Activated effector memory CD4-positive, alpha-beta T cell treated with Interleukin-2 at 50 U/mL for 16 hours (primary cell): ENCODE measurements around the gene ASF1A.
A peak's percentile ranks its signal among the peaks of the same experiment; 100 is the strongest.

Experiments
- DNase-seq: peaks from one replicate; pipeline ENCODE4 v3.0.0-alpha.2; 2020

ASF1A gene

GRCh38 chr6:118917546-118918328 lies 23.8 kb downstream of the ASF1A start:
- DNase-seq, result no peak

- no peak for DNase-seq
Observed at GRCh38 chr6:118918329-118918725, 24.4 kb downstream of the ASF1A start.

DNA sequence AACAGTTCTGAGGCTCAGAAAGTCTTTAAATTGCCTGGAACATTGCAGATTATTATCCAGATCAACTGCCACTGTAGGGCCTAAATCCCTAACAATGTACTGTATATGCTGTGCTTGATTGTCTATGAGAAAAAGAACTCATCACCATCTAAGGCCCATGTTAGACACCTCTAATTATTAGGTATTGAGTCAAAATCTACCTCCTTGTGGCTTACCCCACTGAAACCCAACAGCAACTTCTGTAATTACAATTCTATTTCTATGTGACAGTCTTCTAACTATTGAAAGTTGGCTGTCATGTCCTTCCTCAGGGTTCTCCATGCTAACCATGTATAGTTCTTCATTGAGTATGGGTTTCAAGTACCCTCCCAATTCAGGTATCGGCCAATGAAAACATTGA lies 27.1 kb downstream of the ASF1A start:
- no peak for DNase-seq

- DNase-seq, result no peak
Observed at GRCh38 chr6:118923035-118923434, 29.1 kb downstream of the ASF1A start.

GRCh38 chr6:118930680-118931079 lies 36.7 kb downstream of the ASF1A start:
- DNase-seq, result no peak

GRCh38 chr6:118931436-118931835 lies 37.5 kb downstream of the ASF1A start:
- no peak for DNase-seq

- no peak for DNase-seq
Observed at GRCh38 chr6:118932421-118932820, 38.5 kb downstream of the ASF1A start.

- no peak for DNase-seq
Observed at GRCh38 chr6:118933855-118934460, 40.0 kb downstream of the ASF1A start.

- peak; percentile 84 for DNase-seq
Observed at GRCh38 chr6:118934461-118935330, 40.7 kb downstream of the ASF1A start, which contains the start of gene MCM9. Gene MCM9 (minus strand): TSS chr6:118935159. CDS start chr6:118931723, 3,436 bp downstream.

DNA sequence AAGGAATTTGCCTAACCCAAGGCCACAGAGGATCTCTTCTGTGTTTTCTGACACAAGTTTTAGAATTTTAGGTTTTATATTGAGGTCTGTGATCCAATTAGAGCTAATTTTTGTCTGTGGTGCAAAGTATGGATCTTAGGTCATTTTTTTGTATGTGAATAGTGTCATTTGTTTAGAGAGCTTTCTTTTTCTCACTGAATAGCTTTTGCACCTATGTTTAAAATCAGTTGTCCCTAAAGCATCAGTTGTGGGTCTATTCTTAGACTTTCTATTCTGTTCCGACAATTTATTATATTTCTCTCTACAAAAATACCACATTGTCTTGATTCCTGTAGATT lies 41.3 kb downstream of the ASF1A start:
- DNase-seq, result no peak

- no peak for DNase-seq
Observed at GRCh38 chr6:118935978-118936703, 42.2 kb downstream of the ASF1A start.

DNA sequence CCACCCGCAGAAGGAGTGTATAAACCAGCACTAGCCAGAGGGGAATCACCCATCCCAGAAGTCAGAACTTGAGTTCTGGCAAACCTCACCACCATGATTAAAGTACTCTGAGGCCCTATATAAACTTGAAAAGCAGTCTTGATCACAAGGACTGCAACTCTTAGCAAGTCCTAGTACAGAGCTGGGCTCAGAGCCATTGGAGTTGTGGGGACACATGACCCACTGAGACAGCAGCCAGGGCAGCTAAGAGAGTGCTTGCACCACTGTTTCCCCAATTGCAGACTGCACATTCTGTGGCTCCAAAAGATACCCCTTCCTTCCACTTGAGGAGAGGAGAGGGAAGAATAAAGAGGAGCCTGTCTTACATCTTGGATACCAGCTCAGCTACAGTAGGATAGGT lies 45.7 kb downstream of the ASF1A start:
- no peak for DNase-seq

GRCh38 chr6:118940770-118941169 lies 46.8 kb downstream of the ASF1A start:
- DNase-seq, result no peak

- DNase-seq, result no peak
Observed at GRCh38 chr6:118945217-118945616, 51.3 kb downstream of the ASF1A start.

- no peak for DNase-seq
Observed at GRCh38 chr6:118952683-118953082, 58.7 kb downstream of the ASF1A start.

DNA sequence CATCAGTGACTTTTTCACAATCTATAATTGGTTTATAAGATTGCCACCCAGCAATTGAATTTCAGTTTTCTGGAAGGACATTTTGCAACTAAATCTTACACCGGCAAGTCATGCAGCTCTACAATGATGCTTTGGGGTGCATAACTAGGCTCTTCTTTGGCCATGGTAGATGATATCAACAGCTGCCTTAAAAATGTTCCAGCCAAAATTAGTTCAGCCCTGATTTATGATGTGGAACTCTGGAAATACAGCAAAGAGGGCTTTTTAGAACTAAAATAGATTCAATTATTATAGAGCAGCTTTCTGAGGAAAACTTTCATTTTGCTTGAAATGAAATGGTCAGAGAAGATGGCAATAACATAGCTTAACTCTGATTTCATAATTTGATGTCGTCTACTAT lies 59.4 kb downstream of the ASF1A start:
- DNase-seq, result no peak
